Endothelial cell of umbilical vein (primary cell): ENCODE measurements around the gene ASCL1. TPM values are rescaled to one million over a fixed set of nuclear protein-coding genes. Genes with fewer than 3 reads are reported as not detected.

Experiments
- BruUV-seq: library from RNA; stranded (reverse); fragments of 400-500 nt; replicated peaks from 2 replicates; lab custom pipeline; 2021; lab: Mats Ljungman, UMichigan
- CTCF ChIA-PET: fragments of 300-600, 350-600 bp; sonication (Branson Sonifier 250); formaldehyde crosslinking; loops from one replicate; lab custom pipeline; 2021; ENCODE audit warnings: antibody characterized with exemption, inconsistent platforms; lab: Charles Lee
- POLR2A ChIA-PET: fragments of 300-600, 350-600 bp; sonication (Branson Sonifier 250); formaldehyde crosslinking; loops from one replicate; lab custom pipeline; 2021; ENCODE audit warnings: antibody characterized with exemption, inconsistent platforms; lab: Charles Lee
- DNase-seq: peaks from one replicate; pipeline ENCODE4 v3.0.0-alpha.2; 2011; ENCODE audit warnings: low read depth, low spot score
- FAIRE-seq: peaks from 2 replicates; lab custom pipeline; 2011; peaks lifted over from hg19 to GRCh38; lab: Jason Lieb, UNC
- H2AFZ ChIP-seq: 2 replicates; pipeline ENCODE4 v1.6.0; 2012; ENCODE audit warnings: low read depth, low read length, control low read depth, inconsistent platforms
- H3K27ac ChIP-seq: 2 replicates; pipeline ENCODE4 v1.5.1; 2011; ENCODE audit warnings: low read depth, mild to moderate bottlenecking, control low read depth, low read length, moderate library complexity; ENCODE audit not compliant: insufficient read depth
- H3K27me3 ChIP-seq, 2 experiments: 2 replicates each; pipeline versions ENCODE4 v1.6.0 to v1.6.1; 2011; ENCODE audit warnings: low read length in 2 of 2, mixed read lengths in 1 of 2; ENCODE audit not compliant: control insufficient read depth in 2 of 2, insufficient read depth in 2 of 2
- H3K36me3 ChIP-seq, 2 experiments: 2 replicates in 1 of 2; 3 replicates in 1 of 2; pipeline ENCODE4 v1.5.1; 2011; ENCODE audit warnings: low read length in 2 of 2, mild to moderate bottlenecking in 1 of 2, moderate library complexity in 1 of 2; ENCODE audit not compliant: control insufficient read depth in 2 of 2, insufficient read depth in 2 of 2; ENCODE audit errors: extremely low read depth in 1 of 2
- H3K4me1 ChIP-seq: 3 replicates; pipeline ENCODE4 v1.5.1; 2011; ENCODE audit warnings: mild to moderate bottlenecking, low read length; ENCODE audit not compliant: control insufficient read depth, insufficient read depth; ENCODE audit errors: extremely low read depth
- H3K4me2 ChIP-seq: 2 replicates; pipeline ENCODE4 v1.6.1; 2011; ENCODE audit warnings: low read length, control low read depth, mixed read lengths; ENCODE audit not compliant: insufficient read depth
- H3K4me3 ChIP-seq, 3 experiments: fragments of 200-600 bp in 1 of 3; sonication (generic), shearing (Covaris generic) in 1 of 3; replicated peaks in 1 of 3; 2 replicates each; pipeline ENCODE4 v1.5.1; 2011 to 2016; ENCODE audit warnings: control low read depth in 3 of 3, low read length in 3 of 3, mild to moderate bottlenecking in 2 of 3, inconsistent platforms in 1 of 3, low read depth in 1 of 3, moderate library complexity in 1 of 3; ENCODE audit not compliant: insufficient read depth in 1 of 3
- H3K79me2 ChIP-seq: 2 replicates; pipeline ENCODE4 v1.6.0; 2012; ENCODE audit warnings: low read length, inconsistent platforms; ENCODE audit not compliant: control insufficient read depth, insufficient read depth
- H3K9ac ChIP-seq: replicated peaks from 2 replicates; pipeline ENCODE3; 2011; ENCODE audit warnings: low read length, control low read depth; ENCODE audit not compliant: insufficient read depth; ENCODE audit errors: extremely low read depth
- H3K9me1 ChIP-seq: replicated peaks from 3 replicates; pipeline ENCODE4 v1.6.0; 2011; ENCODE audit warnings: mild to moderate bottlenecking, low read length; ENCODE audit not compliant: control insufficient read depth, insufficient read depth; ENCODE audit errors: extremely low read depth
- H3K9me3 ChIP-seq: replicated peaks from 2 replicates; pipeline ENCODE4 v1.5.1; 2012; ENCODE audit warnings: low read length, inconsistent platforms; ENCODE audit not compliant: control insufficient read depth, insufficient read depth
- H4K20me1 ChIP-seq: replicated peaks from 2 replicates; pipeline ENCODE3; 2011; ENCODE audit warnings: mild to moderate bottlenecking, low read length; ENCODE audit not compliant: control insufficient read depth, insufficient read depth; ENCODE audit errors: extremely low read depth
- EZH2 ChIP-seq: IDR thresholded peaks from 2 replicates; pipeline ENCODE4 v1.6.1; 2012; ENCODE audit warnings: borderline replicate concordance, low read depth, mild to moderate bottlenecking, moderate library complexity, low read length, inconsistent platforms; ENCODE audit not compliant: severe bottlenecking
- FOS ChIP-seq: IDR thresholded peaks from 2 replicates; pipeline ENCODE4 v1.6.1; 2011; ENCODE audit warnings: mild to moderate bottlenecking, low read length, moderate library complexity, borderline replicate concordance; ENCODE audit not compliant: insufficient read depth
- GATA2 ChIP-seq: IDR thresholded peaks from 2 replicates; pipeline ENCODE4 v1.7.0; 2011; ENCODE audit warnings: low read depth, mild to moderate bottlenecking, moderate library complexity, mixed read lengths, low read length; ENCODE audit not compliant: insufficient read length, insufficient read depth
- JUN ChIP-seq: IDR thresholded peaks from 2 replicates; pipeline ENCODE4 v1.6.1; 2011; ENCODE audit warnings: borderline replicate concordance, low read depth; ENCODE audit not compliant: insufficient read length, insufficient read depth
- MYC ChIP-seq: IDR thresholded peaks from one replicate; pipeline ENCODE4 v1.6.1; 2011; ENCODE audit warnings: mild to moderate bottlenecking, low read depth, low read length
- POLR2A ChIP-seq: IDR thresholded peaks from 2 replicates; pipeline ENCODE4 v1.6.1; 2012; ENCODE audit warnings: low read depth, mild to moderate bottlenecking, control low read depth, low read length
- POLR2AphosphoS5 ChIP-seq: IDR thresholded peaks from 2 replicates; pipeline ENCODE4 v1.6.1; 2012; ENCODE audit warnings: low read depth, mild to moderate bottlenecking, control low read depth, low read length, moderate library complexity; ENCODE audit not compliant: insufficient read depth
- dilution Hi-C: fragments of 300-500 bp; cut with MboI; formaldehyde crosslinking; loops from one replicate; pipeline ENCODE4 v1.15.0; 2019; ENCODE audit warnings: low sequenced_read_pairs; ENCODE audit not compliant: extremely low pct_ligation_motif_present
- intact Hi-C: fragments of 100-400 bp; cut with micrococcal nuclease; formaldehyde crosslinking; loops from one replicate; pipeline ENCODE4 v1.10.0; 2022
- polyA plus RNA-seq, 4 experiments: library from polyadenylated mRNA; depleted of rRNA in 3 of 4; stranded (reverse) in 3 of 4; unstranded in 1 of 4; fragments of >200 nt; gene quantifications; 2 replicates each; pipeline versions ENCODE4 v1.2.1 to v1.2.3, GENCODE V29; 2011 to 2012; ENCODE audit warnings: missing spikeins in 1 of 4
- total RNA-seq: library from RNA; stranded (reverse); gene quantifications from 2 replicates; pipeline ENCODE4 v1.2.3, GENCODE V29; 2021
- TF ChIP-seq, protein P1 (sequence below): IDR thresholded peaks from 2 replicates; pipeline ENCODE4 v1.6.1; 2011; ENCODE audit not compliant: insufficient read depth, insufficient read length
- TF ChIP-seq, protein P2 (sequence below), 2 donors: IDR thresholded peaks; 1 replicate in 1 of 2; 2 replicates in 1 of 2; pipeline ENCODE4 v1.5.1; 2011; ENCODE audit warnings: low read length in 2 of 2, mild to moderate bottlenecking in 2 of 2, moderate library complexity in 2 of 2, control low read depth in 1 of 2, inconsistent platforms in 1 of 2, low read depth in 1 of 2; ENCODE audit not compliant: insufficient read depth in 1 of 2; ENCODE audit errors: extremely low read depth in 1 of 2

The ASCL1 gene
- total and polyA plus RNA-seq, 2 donors (not counting 3 experiments of a cell fraction or from before 2014, with no cell fraction given): not detected

DNA sequence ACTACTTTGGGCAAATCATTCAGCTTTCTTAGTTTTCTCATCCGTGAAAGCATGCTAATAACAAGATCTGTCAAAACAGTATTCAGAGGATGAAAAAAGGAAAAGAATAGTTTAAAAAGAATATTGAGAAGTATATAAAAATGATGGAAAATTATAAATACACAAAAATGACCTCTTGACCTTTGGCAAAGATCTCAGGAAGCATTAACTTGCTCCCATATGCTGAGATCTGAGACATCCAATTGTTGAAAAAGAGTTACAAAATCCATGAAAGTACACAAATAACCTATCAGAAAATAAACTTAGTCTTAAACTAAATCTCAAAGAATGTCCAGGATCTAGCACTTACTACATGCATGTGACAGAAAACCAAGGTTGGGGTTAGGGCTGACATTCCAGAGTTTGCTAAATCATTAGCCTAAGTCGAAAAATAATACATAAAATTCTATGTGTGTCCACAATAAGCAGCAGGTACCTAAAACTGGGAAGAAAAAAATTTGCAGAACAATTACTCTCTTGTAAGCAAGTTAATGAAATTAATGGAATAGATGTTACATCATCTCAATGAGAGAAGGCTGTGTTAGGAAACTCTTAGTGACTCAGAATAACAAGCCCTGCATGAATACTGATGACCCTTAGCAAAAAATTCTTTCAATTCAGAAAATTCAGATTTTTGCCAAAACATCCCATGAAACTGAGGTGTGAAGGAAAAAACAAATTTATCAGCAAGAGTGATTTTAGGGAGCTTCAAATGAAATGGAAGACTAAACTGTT, 43.8 kb upstream of the ASCL1 start:
- no TSS peak for BruUV-seq
- Histone ChIP-seq H3K9me3 (peaks cover 2% of the 10 kb centered on the region), H3K27me3 (no peaks in the 10 kb centered on the region), H3K9ac (no peak overlapping the region), H3K4me3 (no peak overlapping the region), H3K4me1 (no peaks in the 10 kb centered on the region), H3K36me3 (no peaks in the 10 kb centered on the region), H3K9me1 (no peaks in the 10 kb centered on the region), H3K4me2 (no peak overlapping the region), H3K27ac (no peak overlapping the region), H3K79me2 (no peaks in the 10 kb centered on the region), H4K20me1 (no peaks in the 10 kb centered on the region), H2AFZ (no peak overlapping the region)
- intact Hi-C loops (no loop called here), dilution Hi-C loops (no loop called here)
- FAIRE-seq (no peak), DNase-seq (no peak)
- CTCF ChIA-PET: no interaction called here
- TF ChIP-seq POLR2AphosphoS5 (no peak), MYC (no peak), POLR2A (no peak), JUN (no peak), GATA2 (no peak), EZH2 (no peak), FOS (no peak)
- TF ChIP-seq, protein P1, sequence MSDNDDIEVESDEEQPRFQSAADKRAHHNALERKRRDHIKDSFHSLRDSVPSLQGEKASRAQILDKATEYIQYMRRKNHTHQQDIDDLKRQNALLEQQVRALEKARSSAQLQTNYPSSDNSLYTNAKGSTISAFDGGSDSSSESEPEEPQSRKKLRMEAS: no peak
- TF ChIP-seq, protein P2, sequence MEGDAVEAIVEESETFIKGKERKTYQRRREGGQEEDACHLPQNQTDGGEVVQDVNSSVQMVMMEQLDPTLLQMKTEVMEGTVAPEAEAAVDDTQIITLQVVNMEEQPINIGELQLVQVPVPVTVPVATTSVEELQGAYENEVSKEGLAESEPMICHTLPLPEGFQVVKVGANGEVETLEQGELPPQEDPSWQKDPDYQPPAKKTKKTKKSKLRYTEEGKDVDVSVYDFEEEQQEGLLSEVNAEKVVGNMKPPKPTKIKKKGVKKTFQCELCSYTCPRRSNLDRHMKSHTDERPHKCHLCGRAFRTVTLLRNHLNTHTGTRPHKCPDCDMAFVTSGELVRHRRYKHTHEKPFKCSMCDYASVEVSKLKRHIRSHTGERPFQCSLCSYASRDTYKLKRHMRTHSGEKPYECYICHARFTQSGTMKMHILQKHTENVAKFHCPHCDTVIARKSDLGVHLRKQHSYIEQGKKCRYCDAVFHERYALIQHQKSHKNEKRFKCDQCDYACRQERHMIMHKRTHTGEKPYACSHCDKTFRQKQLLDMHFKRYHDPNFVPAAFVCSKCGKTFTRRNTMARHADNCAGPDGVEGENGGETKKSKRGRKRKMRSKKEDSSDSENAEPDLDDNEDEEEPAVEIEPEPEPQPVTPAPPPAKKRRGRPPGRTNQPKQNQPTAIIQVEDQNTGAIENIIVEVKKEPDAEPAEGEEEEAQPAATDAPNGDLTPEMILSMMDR (IDR thresholded peaks at IDR 0.05; ENCODE audit: extremely low read depth in 1 of 2, insufficient read depth in 1 of 2, low read depth in 1 of 2, low read length in 2 of 2): no peak
- POLR2A ChIA-PET: no interaction called here
